HG02642 (cell line): ENCODE results near the gene SLC6A3.
"Not testable (repeated sequence)": the region's sequence is repeated elsewhere in the genome, so short reads cannot be mapped to it uniquely, and the experiment has no call there.

Source experiments
- ATAC-seq: cut with Tn5 transposase; IDR thresholded peaks from one replicate; pipeline ENCODE4 v1.9.1; 2021; ENCODE audit warnings: mild to moderate bottlenecking; ENCODE audit not compliant: unreplicated experiment, poor library complexity

SLC6A3 gene

DNA sequence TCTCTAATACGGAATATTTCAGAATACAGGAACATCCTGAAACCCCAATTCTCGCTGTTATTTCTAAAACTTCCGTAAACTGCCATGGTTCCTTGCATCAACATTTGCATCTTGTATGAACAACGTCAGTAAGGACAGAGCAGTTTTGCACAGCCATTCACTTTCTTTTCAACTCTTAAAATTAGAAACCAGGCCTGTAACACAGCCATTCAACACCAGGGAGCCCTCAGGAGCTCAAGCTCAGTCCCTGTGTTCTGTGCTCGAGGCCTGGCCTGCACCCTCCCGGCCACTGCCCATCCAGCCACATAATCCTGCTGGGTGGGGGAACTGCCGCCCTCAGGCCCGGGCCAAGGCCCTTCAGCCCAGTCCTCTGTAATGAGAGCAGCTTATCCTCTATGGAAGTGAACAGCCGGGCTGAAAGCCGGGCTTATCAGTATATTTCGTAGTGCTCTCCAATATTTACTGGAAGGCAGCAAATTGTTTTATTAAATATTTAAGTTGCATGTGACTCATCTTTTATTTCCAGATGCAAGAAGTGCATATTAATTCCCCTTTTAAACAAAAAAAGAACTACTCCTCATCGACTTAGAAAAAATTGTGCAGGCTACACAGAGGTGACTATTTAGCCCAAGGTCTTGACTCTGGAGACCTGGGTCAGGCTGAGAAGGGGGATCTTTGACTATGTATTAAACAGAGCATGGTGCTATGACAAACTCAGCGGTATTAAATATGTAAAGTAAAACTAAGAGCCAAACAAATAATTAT lies 33.2 kb upstream of the SLC6A3 start:
- no peak for ATAC-seq

DNA sequence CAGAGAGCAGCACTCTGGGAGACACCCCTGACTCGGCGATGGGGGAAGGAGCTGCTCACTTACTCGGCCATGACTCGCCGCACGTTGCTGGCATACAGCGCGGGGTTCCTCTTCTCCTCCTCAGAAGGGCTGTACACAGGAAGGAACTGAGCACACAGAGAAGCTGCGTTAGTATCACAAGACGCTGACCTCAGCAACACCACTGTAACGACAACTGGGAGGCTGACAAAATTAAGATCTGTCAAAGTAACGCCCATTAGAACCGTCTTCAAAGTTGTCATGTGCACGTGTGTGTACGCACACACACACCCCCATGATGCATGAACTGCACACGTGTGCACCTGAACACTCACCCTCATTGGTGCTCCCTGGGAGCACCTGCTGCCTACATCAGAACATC lies 32.1 kb upstream of the SLC6A3 start:
- ATAC-seq: no peak

- ATAC-seq: no peak
These were observed 31.7 kb upstream of the SLC6A3 start for GRCh38 chr5:1476967-1477310.

DNA sequence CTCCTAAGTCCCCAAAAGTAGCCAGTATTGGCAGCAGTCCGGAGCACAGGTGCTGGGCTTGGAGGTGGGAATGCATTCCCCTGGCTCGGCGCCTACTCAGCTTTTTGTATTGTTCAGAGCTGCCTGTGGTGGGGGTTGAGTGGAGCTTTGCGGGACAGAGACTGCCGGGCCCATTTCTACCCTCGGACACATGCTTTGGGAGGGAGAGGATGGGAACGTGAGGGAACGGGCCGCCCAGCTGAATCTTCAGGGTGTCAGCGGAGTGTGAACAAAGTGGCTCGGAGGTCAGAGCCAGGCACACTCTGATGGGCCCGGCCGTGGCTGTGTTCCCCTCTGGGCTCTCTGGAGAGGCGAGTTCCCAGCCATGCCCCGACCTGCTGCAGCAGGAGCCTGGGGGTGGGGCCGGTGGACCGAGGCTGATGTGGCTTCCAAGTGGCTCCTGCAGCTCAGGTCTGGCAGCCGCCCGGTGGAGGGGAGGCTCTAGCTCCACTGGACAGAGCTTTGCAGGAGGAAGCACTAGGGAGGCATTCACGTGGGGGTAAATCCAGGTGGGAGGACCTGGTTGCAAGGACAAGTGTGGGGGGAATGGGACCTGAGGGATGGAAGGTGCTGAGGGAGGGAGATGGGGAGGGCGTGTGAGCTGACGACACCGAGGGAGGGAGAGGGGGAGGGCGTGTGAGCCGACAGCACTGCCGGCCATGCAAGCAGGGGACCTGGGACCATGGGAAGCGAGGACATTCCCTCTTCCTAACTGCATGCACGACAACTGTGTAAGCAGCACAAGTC lies 31.1 kb upstream of the SLC6A3 start:
- ATAC-seq: no peak

DNA sequence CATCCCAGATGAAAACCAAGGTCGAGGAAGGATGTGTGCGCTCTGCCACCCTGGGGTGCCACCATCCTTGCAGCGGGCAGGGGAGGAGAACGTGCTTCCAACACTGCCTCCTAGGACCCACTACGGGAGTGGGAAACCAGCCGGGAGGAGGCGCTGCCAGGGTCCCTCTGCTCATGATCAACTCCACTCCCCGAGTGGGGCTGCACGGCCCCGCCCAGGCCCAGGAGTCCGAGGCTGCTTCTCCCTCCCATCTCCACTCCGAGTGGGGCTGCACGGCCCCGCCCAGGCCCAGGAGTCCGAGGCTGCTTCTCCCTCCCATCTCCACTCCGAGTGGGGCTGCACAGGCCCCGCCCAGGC lies 30.3 kb upstream of the SLC6A3 start:
- not testable (repeated sequence) for ATAC-seq

GRCh38 chr5:1474866-1475543 lies 29.8 kb upstream of the SLC6A3 start:
- no peak for ATAC-seq

DNA sequence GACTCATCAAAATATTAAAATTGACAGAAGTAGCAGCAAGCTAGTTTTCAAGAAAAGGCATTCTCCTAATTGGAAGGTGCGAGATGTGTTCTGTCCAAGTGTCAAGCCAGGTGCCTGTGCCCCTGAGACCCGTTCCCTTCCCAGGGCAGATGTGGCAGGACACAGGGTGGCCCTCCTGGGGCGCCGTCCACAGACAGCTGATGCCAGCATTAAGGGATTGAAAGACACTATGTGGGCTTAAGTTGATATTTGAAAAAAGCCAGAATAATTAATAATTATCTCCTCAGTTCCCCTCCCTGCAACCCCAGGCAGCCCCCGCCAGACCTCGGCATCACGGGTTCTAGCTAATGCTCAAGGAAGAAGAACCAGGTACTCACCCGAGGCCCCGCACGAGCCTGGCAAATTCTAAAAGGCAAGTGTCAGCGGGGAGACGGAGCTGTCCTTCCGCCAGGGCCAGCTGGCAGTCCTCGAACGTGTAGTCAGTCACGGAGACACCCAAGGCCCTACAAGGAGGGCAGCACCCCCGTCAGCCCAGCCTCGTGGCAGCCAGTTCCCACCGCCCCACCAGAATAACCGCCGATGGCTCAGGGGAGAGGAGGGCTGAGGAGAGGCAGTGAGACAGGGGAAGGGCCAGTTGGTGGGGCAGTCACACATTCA lies 29.1 kb upstream of the SLC6A3 start:
- no peak for ATAC-seq

DNA sequence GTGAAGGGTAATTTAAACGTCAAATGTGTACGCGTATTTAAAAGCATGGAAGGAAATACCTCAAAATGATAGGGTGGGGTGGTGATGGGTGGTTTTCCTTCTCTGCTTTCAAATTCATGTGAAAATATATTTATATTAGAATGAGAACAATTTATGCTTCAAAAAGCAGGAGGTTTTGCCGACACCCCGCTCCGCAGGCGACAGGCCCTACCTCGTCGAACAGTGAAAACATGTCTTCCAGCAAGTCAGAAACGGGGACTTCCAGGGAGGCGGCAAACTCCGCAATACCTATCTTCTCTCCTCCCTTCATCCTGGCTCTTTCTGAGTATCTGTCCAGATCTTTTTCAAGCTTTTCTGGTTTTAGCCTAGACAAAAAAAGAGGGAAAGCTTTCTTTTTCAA lies 28.5 kb upstream of the SLC6A3 start:
- ATAC-seq: no peak

DNA sequence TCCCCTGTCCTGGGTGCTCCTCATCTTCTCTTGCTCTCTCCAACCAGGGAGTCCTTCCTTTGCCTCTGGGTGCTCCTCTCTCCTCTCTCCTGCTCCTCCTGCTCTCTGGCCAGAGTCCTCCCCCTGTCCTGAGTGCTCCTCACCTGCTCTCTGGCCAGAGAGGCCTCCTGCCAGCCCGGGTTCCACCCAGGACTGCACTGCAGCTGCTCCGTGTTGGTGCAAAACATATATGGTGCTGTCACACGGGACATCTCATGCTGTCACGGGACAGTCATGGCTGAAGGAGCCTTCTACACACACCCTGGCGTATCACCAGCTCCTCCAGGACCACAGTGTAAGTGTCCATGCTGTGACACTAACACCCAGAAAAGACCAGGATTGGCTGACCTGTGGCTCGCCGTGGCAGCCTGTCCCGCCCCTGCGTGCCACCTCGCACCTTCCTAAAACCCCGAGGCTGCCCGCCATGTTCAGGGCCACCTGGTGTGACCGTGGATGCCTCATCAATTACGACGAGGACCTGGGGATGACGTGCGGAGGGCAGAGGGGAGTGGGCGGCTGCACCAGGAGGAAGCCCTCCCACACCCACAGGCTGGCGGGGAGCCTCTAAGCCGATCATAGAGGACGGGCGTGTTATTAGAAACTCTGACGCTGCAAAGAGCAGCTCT lies 27.9 kb upstream of the SLC6A3 start:
- no peak for ATAC-seq

DNA sequence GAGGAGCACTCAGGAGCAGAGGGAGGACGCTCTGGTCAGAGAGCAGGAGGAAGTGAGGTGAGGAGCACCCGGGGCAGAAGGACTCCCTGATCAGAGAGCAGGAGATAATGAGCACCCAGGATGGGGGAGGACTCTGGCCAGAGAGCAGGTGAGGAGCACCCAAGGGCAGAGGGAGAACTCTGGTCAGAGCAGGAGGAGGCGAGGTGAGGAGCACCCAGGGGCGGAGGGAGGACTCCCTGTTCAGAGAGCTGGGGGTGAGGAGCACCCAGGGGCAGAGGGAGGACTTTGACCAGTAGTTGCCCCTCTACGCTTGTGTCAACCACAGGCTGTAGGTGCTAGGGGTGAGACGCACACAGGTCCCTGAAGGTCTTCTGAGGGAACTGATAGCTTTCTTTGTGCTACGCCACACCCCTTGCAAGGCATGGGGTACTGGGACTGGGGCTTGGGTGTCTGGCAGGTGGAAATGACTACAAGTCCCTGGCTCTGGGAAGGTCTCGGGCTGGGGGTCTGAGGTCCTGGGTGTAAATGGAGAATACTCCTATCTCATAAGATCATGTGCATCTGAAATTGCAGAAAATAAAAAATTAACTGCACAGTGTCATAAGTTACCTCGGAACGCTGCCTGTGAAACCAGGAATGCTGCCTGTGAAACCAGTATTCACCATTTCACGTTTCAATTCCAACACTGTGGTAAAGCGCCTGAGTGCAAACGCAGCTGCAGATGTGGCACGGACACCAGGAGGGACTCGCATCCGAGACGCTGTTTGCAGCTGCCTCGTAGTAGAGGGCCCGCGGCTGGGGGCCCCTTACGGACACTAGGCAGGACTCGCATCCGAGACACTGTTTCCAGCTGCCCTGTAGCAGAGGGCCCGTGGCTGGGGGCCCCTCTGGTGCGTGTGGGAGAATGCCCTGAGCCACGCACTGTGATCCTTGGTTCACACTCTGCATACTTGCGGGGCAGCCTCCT lies 27.0 kb upstream of the SLC6A3 start:
- no peak for ATAC-seq

DNA sequence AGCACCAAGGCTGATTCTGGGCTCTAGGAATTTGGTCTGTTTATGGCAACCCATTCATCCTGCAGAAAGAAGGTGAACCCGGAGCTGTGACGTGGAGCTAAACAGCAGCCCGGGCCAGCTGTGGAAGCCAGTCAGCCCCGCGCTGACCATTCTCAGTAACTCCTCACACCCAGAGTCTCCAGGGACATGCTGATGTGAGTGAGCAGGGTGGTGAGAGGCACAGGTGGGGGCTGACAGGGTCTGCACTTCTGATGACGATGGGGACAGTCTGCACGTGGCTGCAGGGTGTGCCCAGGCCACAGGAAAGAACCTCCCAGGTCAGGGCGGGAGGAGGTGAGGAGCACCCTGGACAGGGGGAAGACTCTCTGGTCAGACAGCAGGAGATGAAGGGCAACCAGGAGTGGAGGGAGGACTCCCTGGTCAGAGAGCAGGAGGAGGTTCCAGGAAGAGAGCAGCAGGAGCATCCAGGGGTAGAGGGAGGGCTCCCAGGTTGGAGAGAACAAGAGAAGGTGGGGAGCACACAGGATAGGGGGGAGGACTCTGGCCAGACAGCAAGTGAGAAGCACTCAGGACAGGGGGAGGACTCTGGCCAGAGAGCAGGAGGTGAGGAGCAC lies 26.1 kb upstream of the SLC6A3 start:
- ATAC-seq: no peak

GRCh38 chr5:1470762-1471211 lies 25.5 kb upstream of the SLC6A3 start:
- ATAC-seq: no peak

DNA sequence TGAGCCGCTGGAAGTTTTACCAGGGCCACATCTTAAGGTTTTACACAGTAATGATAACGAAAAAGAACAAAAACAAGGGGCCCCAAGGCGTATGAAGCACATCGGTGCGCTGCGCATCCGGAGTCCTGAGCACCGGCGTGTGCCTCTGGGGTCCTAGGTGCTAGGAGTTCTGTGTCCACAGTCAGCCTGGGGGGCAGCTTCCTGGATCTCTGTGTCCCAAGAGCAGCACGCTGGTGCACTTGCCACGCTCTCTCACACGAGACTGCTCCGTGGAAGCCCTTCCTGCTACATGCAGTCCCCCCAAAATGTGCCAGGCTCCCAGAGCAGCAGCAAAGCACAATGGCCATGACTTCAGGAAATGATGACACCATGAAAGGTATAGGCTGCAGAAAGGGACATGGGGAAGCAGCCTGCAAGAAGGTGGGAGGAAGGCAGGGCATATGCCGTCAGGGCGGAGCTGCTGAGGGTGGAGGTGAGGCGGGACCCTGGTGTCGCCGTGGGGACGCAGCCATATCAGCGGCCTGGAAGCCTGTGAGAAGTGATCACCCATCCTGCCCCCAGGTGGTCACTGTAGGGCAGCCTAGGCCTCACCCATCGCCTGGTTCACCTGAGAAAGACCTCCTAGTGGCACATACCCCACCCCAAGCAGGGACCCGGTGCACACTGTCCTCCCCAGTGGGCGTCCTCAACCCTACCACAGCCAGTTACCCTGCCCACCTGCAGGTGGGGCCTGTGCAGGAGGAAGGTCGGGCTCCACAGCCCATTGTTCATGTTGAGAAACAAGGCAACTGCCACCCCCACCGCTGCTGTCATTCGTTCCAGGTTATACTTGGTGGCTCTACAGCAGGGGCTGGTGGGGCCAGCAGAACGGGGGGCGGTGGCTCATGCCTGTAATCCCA lies 23.6 kb upstream of the SLC6A3 start:
- ATAC-seq: no peak

- ATAC-seq: no peak
These were observed 23.0 kb upstream of the SLC6A3 start for GRCh38 chr5:1468247-1468612.

DNA sequence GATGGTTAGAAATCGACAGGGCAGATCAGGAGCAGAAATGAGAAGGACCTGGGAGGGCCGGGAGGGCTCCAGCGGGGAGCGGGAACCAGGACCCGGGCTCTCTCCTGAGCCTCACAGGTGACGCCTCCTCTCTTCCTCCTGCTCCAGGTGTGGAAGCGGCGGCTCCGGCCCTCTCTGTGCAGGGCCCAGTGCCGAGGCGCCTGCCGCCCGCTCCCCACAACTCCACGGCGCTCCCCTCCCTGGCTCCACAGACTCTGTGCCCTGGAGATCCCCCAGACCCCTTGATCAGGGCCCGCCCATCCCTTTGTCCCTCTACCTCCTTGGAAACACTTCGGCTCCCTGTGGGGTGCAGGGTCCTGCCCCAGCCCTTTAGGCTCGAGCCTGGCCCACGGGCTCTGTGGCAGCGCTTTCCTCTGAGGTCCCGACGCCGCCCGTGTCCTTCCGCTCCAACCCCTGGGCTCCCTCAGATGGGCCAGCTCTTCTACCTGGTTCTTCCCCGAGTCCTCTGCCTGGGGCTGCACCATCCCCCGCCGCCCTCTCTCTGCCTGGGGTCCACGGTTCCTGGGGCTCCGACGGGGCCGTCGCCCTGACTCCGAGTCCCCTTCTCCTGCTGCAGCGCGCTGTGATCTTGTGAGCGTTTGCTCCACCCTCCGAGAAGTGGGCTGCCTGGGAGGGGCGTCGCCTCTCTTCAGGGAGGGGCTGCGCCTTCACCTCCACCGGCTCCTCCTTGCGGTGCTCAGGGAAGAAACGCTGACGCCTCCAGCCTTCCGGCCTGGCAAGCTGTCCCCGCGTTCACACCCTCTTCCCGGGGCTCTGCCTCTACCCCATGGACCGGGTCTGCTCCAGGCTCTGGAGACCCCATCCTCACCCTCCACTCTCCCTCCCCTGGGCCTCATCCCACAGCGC lies 22.4 kb upstream of the SLC6A3 start:
- ATAC-seq: no peak

GRCh38 chr5:1466631-1467265 lies 21.5 kb upstream of the SLC6A3 start:
- ATAC-seq: no peak
